Neuronal stem cell (in vitro differentiated cells): ENCODE data around the gene NRCAM.

Experiments used
- DNase-seq: peaks from one replicate; pipeline ENCODE4 v3.0.0-alpha.2; 2013; ENCODE audit warnings: low spot score
- H2AFZ ChIP-seq: one replicate; pipeline ENCODE4 v1.6.1; 2013; ENCODE audit warnings: mild to moderate bottlenecking, low read length, inconsistent platforms
- H2AK5ac ChIP-seq: 2 replicates; pipeline ENCODE4 v1.6.1; 2013; ENCODE audit warnings: low read depth, mild to moderate bottlenecking, inconsistent platforms, low read length, moderate library complexity, mixed read lengths
- H2BK120ac ChIP-seq: 2 replicates; pipeline ENCODE4 v1.6.1; 2013; ENCODE audit warnings: low read depth, mild to moderate bottlenecking, inconsistent platforms, low read length, moderate library complexity, mixed read lengths
- H2BK12ac ChIP-seq: one replicate; pipeline ENCODE4 v1.6.1; 2013; ENCODE audit warnings: low read length, inconsistent platforms
- H2BK15ac ChIP-seq: 2 replicates; pipeline ENCODE4 v1.6.1; 2013; ENCODE audit warnings: mild to moderate bottlenecking, low read length, inconsistent platforms, mixed read lengths
- H2BK5ac ChIP-seq: one replicate; pipeline ENCODE4 v1.6.1; 2013; ENCODE audit warnings: inconsistent platforms, mild to moderate bottlenecking, low read length, moderate library complexity
- H3K14ac ChIP-seq: one replicate; pipeline ENCODE4 v1.6.1; 2013; ENCODE audit warnings: low read length, inconsistent platforms
- H3K18ac ChIP-seq: 2 replicates; pipeline ENCODE4 v1.6.1; 2013; ENCODE audit warnings: low read length, inconsistent platforms
- H3K23ac ChIP-seq: 2 replicates; pipeline ENCODE4 v1.6.1; 2013; ENCODE audit warnings: low read depth, mild to moderate bottlenecking, mixed read lengths, low read length, inconsistent platforms; ENCODE audit not compliant: poor library complexity
- H3K27ac ChIP-seq: replicated peaks from 3 replicates; pipeline ENCODE4 v1.5.1; 2013; ENCODE audit warnings: low read length, inconsistent platforms
- H3K27me3 ChIP-seq, 3 experiments: 2 replicates each; pipeline ENCODE4 v1.6.1; 2013; ENCODE audit warnings: low read length in 3 of 3, mild to moderate bottlenecking in 2 of 3, inconsistent platforms in 1 of 3, low read depth in 1 of 3, mixed read lengths in 1 of 3, moderate library complexity in 1 of 3; ENCODE audit not compliant: control insufficient read depth in 3 of 3, insufficient read depth in 3 of 3
- H3K36me3 ChIP-seq, 2 donors: replicated peaks in 1 of 2; 2 replicates each; pipeline ENCODE4 v1.6.1; 2013; ENCODE audit warnings: low read length in 2 of 2; ENCODE audit not compliant: control insufficient read depth in 2 of 2, insufficient read depth in 2 of 2
- H3K4ac ChIP-seq: 2 replicates; pipeline ENCODE4 v1.6.1; 2013; ENCODE audit warnings: inconsistent platforms, mild to moderate bottlenecking, low read length, moderate library complexity
- H3K4me1 ChIP-seq, 2 donors: 1 replicate in 1 of 2; 2 replicates in 1 of 2; pipeline ENCODE4 v1.6.1; 2013; ENCODE audit warnings: low read length in 2 of 2, low read depth in 1 of 2; ENCODE audit not compliant: control insufficient read depth in 2 of 2, insufficient read depth in 1 of 2
- H3K4me2 ChIP-seq: one replicate; pipeline ENCODE4 v1.6.1; 2013; ENCODE audit warnings: mild to moderate bottlenecking, low read length, inconsistent platforms; ENCODE audit not compliant: insufficient read depth, poor library complexity, severe bottlenecking
- H3K4me3 ChIP-seq, 2 donors: 2 replicates each; pipeline ENCODE4 v1.5.1; 2013; ENCODE audit warnings: low read length in 2 of 2, mild to moderate bottlenecking in 2 of 2, inconsistent platforms in 1 of 2, moderate library complexity in 1 of 2
- H3K79me1 ChIP-seq: one replicate; pipeline ENCODE4 v1.6.1; 2013; ENCODE audit warnings: low read depth, mild to moderate bottlenecking, inconsistent platforms, low read length, moderate library complexity
- H3K9ac ChIP-seq: one replicate; pipeline ENCODE4 v1.6.1; 2013; ENCODE audit warnings: mild to moderate bottlenecking, low read depth, low read length, inconsistent platforms; ENCODE audit not compliant: poor library complexity
- H3K9me3 ChIP-seq, 2 donors: replicated peaks in 1 of 2; 2 replicates each; pipeline versions ENCODE3 to v1.6.1; 2013; ENCODE audit warnings: low read length in 2 of 2, mild to moderate bottlenecking in 2 of 2, inconsistent platforms in 1 of 2, low read depth in 1 of 2, mixed read lengths in 1 of 2, moderate library complexity in 1 of 2; ENCODE audit not compliant: control insufficient read depth in 2 of 2, insufficient read depth in 1 of 2
- H4K8ac ChIP-seq: one replicate; pipeline ENCODE4 v1.6.1; 2013; ENCODE audit warnings: low read depth, mild to moderate bottlenecking, inconsistent platforms, low read length, moderate library complexity
- H4K91ac ChIP-seq: one replicate; pipeline ENCODE4 v1.6.1; 2013; ENCODE audit warnings: low read length, low read depth, mild to moderate bottlenecking, inconsistent platforms; ENCODE audit not compliant: poor library complexity
- WGBS, 2 donors: extraction: QIAGEN DNeasy Blood & Tissue Kit; methylation state at CpG; one replicate each; pipeline ENCODE4 v1.1.7; 2013; ENCODE audit warnings: missing lambda C conversion rate in 2 of 2, mixed read lengths in 1 of 2; ENCODE audit not compliant: insufficient read length in 2 of 2, insufficient replicate concordance in 1 of 2; ENCODE audit errors: extremely low coverage in 2 of 2; 5-methylcytosine and 5-hydroxymethylcytosine counted together

NRCAM gene

DNA sequence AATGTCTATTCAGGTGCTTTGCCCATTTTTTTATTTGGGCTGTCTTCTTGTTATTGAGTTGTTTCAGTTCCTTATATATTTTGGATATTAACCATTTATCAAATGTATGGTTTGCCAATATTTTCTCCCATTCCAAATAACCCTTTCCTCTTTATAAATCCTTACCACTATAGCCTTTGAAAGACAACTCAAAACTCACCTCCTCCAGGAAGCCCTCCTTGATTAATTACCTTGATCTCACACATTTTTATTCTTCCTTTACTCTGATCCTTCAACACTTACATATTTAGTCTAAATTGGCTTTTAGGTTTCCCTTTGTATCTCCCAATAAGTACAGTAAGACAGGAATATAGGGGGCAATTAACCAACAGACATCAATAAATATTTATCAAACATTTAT, 42.9 kb downstream of the NRCAM start:
- Histone ChIP-seq H3K27me3 (no peaks in the 10 kb centered on the region), H3K79me1 (no peaks in the 10 kb centered on the region), H2BK120ac (no peak overlapping the region), H3K4me2 (no peak overlapping the region), H3K14ac (no peak overlapping the region), H2BK15ac (no peak overlapping the region), H2AFZ (no peak overlapping the region), H4K91ac (no peak overlapping the region), H3K9me3 (no peaks in the 10 kb centered on the region), H2BK12ac (no peak overlapping the region), H3K9ac (no peak overlapping the region), H3K4me1 (peaks cover 16 to 28% of the 10 kb centered on the region in 2 donors), H3K23ac (no peak overlapping the region), H3K4ac (no peak overlapping the region), H4K8ac (no peak overlapping the region), H2AK5ac (no peak overlapping the region), H3K4me3 (no peak overlapping the region), H3K27ac (no peak overlapping the region), H2BK5ac (no peak overlapping the region), H3K36me3 (no peaks in the 10 kb centered on the region), H3K18ac (no peak overlapping the region)
- no peak for DNase-seq

DNA sequence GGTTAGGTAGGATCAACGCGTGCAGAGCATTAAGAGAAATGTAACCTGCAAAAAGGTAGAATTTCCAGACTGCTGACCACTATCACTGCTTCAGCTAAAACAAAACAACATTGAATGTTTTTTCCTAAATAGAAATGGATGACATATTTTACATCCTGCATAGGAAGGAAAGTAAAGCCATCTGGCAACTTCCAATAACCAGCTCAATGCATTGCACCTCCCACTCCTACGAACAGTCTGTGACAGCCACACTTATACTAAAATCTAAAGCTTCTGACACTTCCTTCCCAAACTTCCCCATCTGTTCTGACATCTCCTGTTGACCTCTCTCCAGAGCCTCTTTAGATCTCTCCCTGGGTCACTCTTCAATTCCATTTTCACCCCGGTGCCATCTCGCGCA, 47.1 kb downstream of the NRCAM start:
- H3K27me3 ChIP-seq, result no peaks in the 10 kb centered on the region
- H3K23ac ChIP-seq, result no peak overlapping the region
- WGBS, 2 donors, result no CpG with 5 or more reads among the region's 6 CpGs
- H2BK12ac ChIP-seq, result no peak overlapping the region
- no peak overlapping the region for H2BK120ac ChIP-seq
- peak overlapping the region; percentile 35 for H3K18ac ChIP-seq
- no peaks in the 10 kb centered on the region for H3K9me3 ChIP-seq
- peaks cover 10 to 14% of the 10 kb centered on the region in 2 donors for H3K4me1 ChIP-seq
- H3K4me3 ChIP-seq, result no peak overlapping the region
- no peak overlapping the region for H3K27ac ChIP-seq
- H3K79me1 ChIP-seq, result no peaks in the 10 kb centered on the region
- no peaks in the 10 kb centered on the region for H3K36me3 ChIP-seq
- no peak overlapping the region for H2AFZ ChIP-seq
- no peak overlapping the region for H2BK15ac ChIP-seq
- no peak overlapping the region for H4K8ac ChIP-seq
- no peak overlapping the region for H3K4ac ChIP-seq
- H2BK5ac ChIP-seq, result no peak overlapping the region
- no peak overlapping the region for H3K14ac ChIP-seq
- H2AK5ac ChIP-seq, result no peak overlapping the region
- H4K91ac ChIP-seq, result no peak overlapping the region
- no peak for DNase-seq
- no peak overlapping the region for H3K4me2 ChIP-seq
- no peak overlapping the region for H3K9ac ChIP-seq

GRCh38 chr7:108408296-108408991, 47.8 kb downstream of the NRCAM start:
- H3K4me2 ChIP-seq, result no peak overlapping the region
- H4K8ac ChIP-seq, result no peak overlapping the region
- no peak overlapping the region for H2BK5ac ChIP-seq
- no peak overlapping the region for H3K27ac ChIP-seq
- H3K9me3 ChIP-seq, result no peaks in the 10 kb centered on the region
- H3K4me1 ChIP-seq, result peaks cover 4 to 15% of the 10 kb centered on the region in 2 donors
- no peak overlapping the region for H3K9ac ChIP-seq
- no peak overlapping the region for H3K14ac ChIP-seq
- H2BK120ac ChIP-seq, result no peak overlapping the region
- no peak overlapping the region for H2BK12ac ChIP-seq
- no peak for DNase-seq
- H3K23ac ChIP-seq, result no peak overlapping the region
- no peaks in the 10 kb centered on the region for H3K27me3 ChIP-seq
- no peak overlapping the region for H2AK5ac ChIP-seq
- no peaks in the 10 kb centered on the region for H3K36me3 ChIP-seq
- no peak overlapping the region for H3K4me3 ChIP-seq
- H2AFZ ChIP-seq, result no peak overlapping the region
- H3K79me1 ChIP-seq, result no peaks in the 10 kb centered on the region
- H3K18ac ChIP-seq, result no peak overlapping the region
- H2BK15ac ChIP-seq, result no peak overlapping the region
- no peak overlapping the region for H3K4ac ChIP-seq
- WGBS, 2 donors, result no CpG with 5 or more reads among the region's 7 CpGs
- H4K91ac ChIP-seq, result no peak overlapping the region

- Histone ChIP-seq H2AFZ (no peak overlapping the region), H2BK120ac (no peak overlapping the region), H3K9me3 (no peaks in the 10 kb centered on the region), H3K4me3 (no peak overlapping the region), H3K4ac (no peak overlapping the region), H2BK5ac (no peak overlapping the region), H3K36me3 (no peaks in the 10 kb centered on the region), H3K4me2 (no peak overlapping the region), H3K23ac (no peak overlapping the region), H2BK12ac (no peak overlapping the region), H3K27ac (no peak overlapping the region), H3K18ac (no peak overlapping the region), H3K27me3 (no peaks in the 10 kb centered on the region), H3K9ac (no peak overlapping the region), H4K8ac (no peak overlapping the region), H3K14ac (no peak overlapping the region), H2BK15ac (no peak overlapping the region), H4K91ac (no peak overlapping the region), H2AK5ac (no peak overlapping the region), H3K79me1 (no peaks in the 10 kb centered on the region), H3K4me1 (peaks cover 6 to 18% of the 10 kb centered on the region in 2 donors)
- no CpG with 5 or more reads among the region's 2 CpGs for WGBS, 2 donors
- no peak for DNase-seq
Measured at GRCh38 chr7:108407676-108408075, 48.6 kb downstream of the NRCAM start.
